ENCODE results near the gene LHFPL4. TPM values are rescaled to one million over a fixed set of nuclear protein-coding genes. Genes with fewer than 3 reads are reported as not detected.
A peak's percentile ranks its signal among the peaks of the same experiment; 100 is the strongest.

The LHFPL4 gene
- total RNA-seq, 1 donor from 2014 or later: not detected

GRCh38 chr3:9455596-9456131 lies 98.0 kb downstream of the LHFPL4 start:
- ChIA-PET POLR2A (no interaction called here), CTCF (interaction anchor here (1.1 kb wide), 1 partner anchor 102 kb away, joined by 3 read pairs; no protein-coding TSS in a partner anchor)
- no peak for ATAC-seq (ENCODE audit: low read depth)
- H3K9me3 Mint-ChIP-seq: no peaks in the 10 kb centered on the region
- intact Hi-C loops (cut with micrococcal nuclease): no loop called here
- peaks cover 61% of the 10 kb centered on the region for H3K36me3 Mint-ChIP-seq (ENCODE audit: low read depth)
- no peak overlapping the region for H3K4me3 Mint-ChIP-seq
- DNase-seq: no peak
- H3K27me3 Mint-ChIP-seq: no peaks in the 10 kb centered on the region
- TF ChIP-seq, protein P1, sequence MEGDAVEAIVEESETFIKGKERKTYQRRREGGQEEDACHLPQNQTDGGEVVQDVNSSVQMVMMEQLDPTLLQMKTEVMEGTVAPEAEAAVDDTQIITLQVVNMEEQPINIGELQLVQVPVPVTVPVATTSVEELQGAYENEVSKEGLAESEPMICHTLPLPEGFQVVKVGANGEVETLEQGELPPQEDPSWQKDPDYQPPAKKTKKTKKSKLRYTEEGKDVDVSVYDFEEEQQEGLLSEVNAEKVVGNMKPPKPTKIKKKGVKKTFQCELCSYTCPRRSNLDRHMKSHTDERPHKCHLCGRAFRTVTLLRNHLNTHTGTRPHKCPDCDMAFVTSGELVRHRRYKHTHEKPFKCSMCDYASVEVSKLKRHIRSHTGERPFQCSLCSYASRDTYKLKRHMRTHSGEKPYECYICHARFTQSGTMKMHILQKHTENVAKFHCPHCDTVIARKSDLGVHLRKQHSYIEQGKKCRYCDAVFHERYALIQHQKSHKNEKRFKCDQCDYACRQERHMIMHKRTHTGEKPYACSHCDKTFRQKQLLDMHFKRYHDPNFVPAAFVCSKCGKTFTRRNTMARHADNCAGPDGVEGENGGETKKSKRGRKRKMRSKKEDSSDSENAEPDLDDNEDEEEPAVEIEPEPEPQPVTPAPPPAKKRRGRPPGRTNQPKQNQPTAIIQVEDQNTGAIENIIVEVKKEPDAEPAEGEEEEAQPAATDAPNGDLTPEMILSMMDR (IDR thresholded peaks at IDR 0.05): no peak
- H3K27ac Mint-ChIP-seq: no peak overlapping the region
- H3K4me1 Mint-ChIP-seq: peaks cover 7% of the 10 kb centered on the region

DNA sequence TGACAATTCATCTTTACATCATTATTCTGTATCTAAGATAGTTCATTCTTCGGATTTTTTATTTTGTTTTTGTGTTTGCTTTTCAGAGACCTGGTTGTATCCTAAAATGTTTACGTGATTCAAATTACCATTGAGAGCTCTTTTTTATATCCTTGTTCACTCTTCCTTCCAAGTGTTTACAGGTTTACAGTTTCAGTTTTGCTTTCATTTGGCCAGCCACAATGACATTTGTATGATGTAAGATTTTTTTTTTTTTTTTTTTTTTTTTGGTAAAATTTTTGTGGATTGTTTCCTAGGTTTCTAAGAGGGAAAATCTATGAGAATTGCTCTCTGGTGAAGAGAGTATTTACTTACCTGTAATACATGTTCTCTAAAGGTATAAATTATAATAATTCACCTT lies 101.2 kb downstream of the LHFPL4 start:
- ChIA-PET CTCF (no interaction called here), POLR2A (interaction anchor here (0.6 to 1.5 kb wide), 3 partner anchors 34 to 90 kb away, joined by 3 to 7 read pairs (median 4); partner anchors contain the start of gene THUMPD3)
- H3K27ac Mint-ChIP-seq: peak overlapping the region; percentile 32
- DNase-seq: no peak
- intact Hi-C loops (cut with micrococcal nuclease): loop anchor here (5.0 kb wide), 1 partner anchor 100 kb away; no protein-coding TSS in a partner anchor
- H3K36me3 Mint-ChIP-seq (ENCODE audit: low read depth): peaks cover 78% of the 10 kb centered on the region
- no peak overlapping the region for H3K4me3 Mint-ChIP-seq
- H3K27me3 Mint-ChIP-seq: no peaks in the 10 kb centered on the region
- H3K9me3 Mint-ChIP-seq: no peaks in the 10 kb centered on the region
- ATAC-seq (ENCODE audit: low read depth): no peak
- H3K4me1 Mint-ChIP-seq: peaks cover 7% of the 10 kb centered on the region
- TF ChIP-seq, protein P1 (IDR thresholded peaks at IDR 0.05): no peak

- no peak for DNase-seq
- Mint-ChIP-seq H3K27ac (no peak overlapping the region), H3K4me3 (no peak overlapping the region), H3K4me1 (peaks cover 7% of the 10 kb centered on the region), H3K36me3 (ENCODE audit: low read depth) (peaks cover 81% of the 10 kb centered on the region), H3K9me3 (no peaks in the 10 kb centered on the region), H3K27me3 (no peaks in the 10 kb centered on the region)
- POLR2A ChIA-PET: interaction anchor here (1.1 to 1.5 kb wide), 2 partner anchors 54 to 88 kb away, joined by 3 to 7 read pairs; partner anchors contain the start of gene THUMPD3
- CTCF ChIA-PET: interaction anchor here (1.0 to 1.1 kb wide), 2 partner anchors 98 to 276 kb away, joined by 3 to 4 read pairs; no protein-coding TSS in a partner anchor
- intact Hi-C loops (cut with micrococcal nuclease): loop anchor here (2.0 to 5.0 kb wide), 2 partner anchors 14 to 99 kb away; no protein-coding TSS in a partner anchor
- no peak for ATAC-seq (ENCODE audit: low read depth)
- TF ChIP-seq, protein P1 (IDR thresholded peaks at IDR 0.05): no peak
These were observed 102.6 kb downstream of the LHFPL4 start for GRCh38 chr3:9450991-9451390.

DNA sequence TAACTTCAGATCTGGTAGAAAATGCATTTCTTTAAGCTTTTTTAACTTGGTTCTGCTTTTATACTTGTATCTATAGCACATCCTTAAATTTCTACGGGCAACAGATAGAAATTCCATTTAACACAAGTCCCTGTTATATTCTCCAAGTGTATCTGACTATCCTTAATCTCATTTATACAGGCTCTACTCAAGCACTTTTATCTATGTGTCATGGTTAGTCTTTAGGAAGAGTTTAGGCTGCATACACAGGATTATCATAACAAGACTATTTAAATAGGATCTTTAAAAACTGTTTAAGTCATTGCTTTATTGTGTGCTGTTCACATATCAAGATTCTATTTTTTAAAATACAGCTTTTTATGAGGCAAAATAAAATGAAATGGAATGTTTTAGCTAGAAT lies 103.5 kb downstream of the LHFPL4 start:
- H3K4me3 Mint-ChIP-seq: no peak overlapping the region
- no peaks in the 10 kb centered on the region for H3K27me3 Mint-ChIP-seq
- intact Hi-C loops (cut with micrococcal nuclease): loop anchor here (2.0 to 5.0 kb wide), 2 partner anchors 13 to 98 kb away; no protein-coding TSS in a partner anchor
- ATAC-seq (ENCODE audit: low read depth): no peak
- no peak for DNase-seq
- CTCF ChIA-PET: no interaction called here
- no peak overlapping the region for H3K27ac Mint-ChIP-seq
- POLR2A ChIA-PET: interaction anchor here (0.7 to 1.1 kb wide), 2 partner anchors 54 to 472 kb away, joined by 3 read pairs; no protein-coding TSS in a partner anchor
- no peaks in the 10 kb centered on the region for H3K9me3 Mint-ChIP-seq
- peaks cover 7% of the 10 kb centered on the region for H3K4me1 Mint-ChIP-seq
- TF ChIP-seq, protein P1 (IDR thresholded peaks at IDR 0.05): no peak
- peaks cover 80% of the 10 kb centered on the region for H3K36me3 Mint-ChIP-seq (ENCODE audit: low read depth)

DNA sequence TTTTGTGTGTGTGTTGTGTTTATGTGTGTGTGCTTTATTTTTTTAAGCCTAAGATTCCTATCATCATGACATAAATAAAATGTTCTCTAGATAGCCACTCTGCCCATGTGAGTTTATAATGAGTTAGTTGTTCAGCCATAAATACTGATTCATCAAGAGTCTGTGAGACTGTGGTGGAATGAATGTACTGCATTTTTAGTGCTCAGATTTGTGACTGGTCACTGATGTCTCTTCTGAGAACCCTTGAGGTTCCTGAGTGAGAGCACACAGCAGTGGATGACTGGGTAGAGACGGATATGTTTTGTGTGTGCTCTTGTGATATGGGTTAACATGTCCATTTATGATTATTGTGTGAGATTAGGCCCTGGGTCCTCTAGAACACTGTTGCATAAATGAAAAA lies 105.0 kb downstream of the LHFPL4 start:
- Mint-ChIP-seq H3K27ac (no peak overlapping the region), H3K27me3 (no peaks in the 10 kb centered on the region), H3K4me3 (no peak overlapping the region), H3K4me1 (peaks cover 7% of the 10 kb centered on the region), H3K9me3 (no peaks in the 10 kb centered on the region), H3K36me3 (ENCODE audit: low read depth) (peaks cover 85% of the 10 kb centered on the region)
- intact Hi-C loops (cut with micrococcal nuclease): no loop called here
- ChIA-PET CTCF (no interaction called here), POLR2A (no interaction called here)
- ATAC-seq (ENCODE audit: low read depth) (no peak), DNase-seq (no peak)
- TF ChIP-seq, protein P1 (IDR thresholded peaks at IDR 0.05): no peak

Other genes with a start within 250 kb of the LHFPL4 start
- 34.3 and 42.0 TPM in 2 replicates for gene THUMPD3, start 190.8 kb downstream of the LHFPL4 start, total RNA-seq
- gene SETD5, start 156.2 kb downstream of the LHFPL4 start, total RNA-seq: 144 and 162 TPM in 2 replicates
- gene MTMR14, start 95.7 kb upstream of the LHFPL4 start, total RNA-seq: 92.0 and 99.2 TPM in 2 replicates
- gene CPNE9, start 150.0 kb upstream of the LHFPL4 start, total RNA-seq: 0.20 TPM in 1 of 2 replicates, not detected in the other
- 33.5 and 35.2 TPM in 2 replicates for gene BRPF1, start 177.9 kb upstream of the LHFPL4 start, total RNA-seq
- gene OGG1, start 196.1 kb upstream of the LHFPL4 start, total RNA-seq: 43.5 and 60.7 TPM in 2 replicates
- gene CAMK1, start 216.1 kb upstream of the LHFPL4 start, total RNA-seq: 0.69 and 1.7 TPM in 2 replicates
- gene TADA3, start 238.7 kb upstream of the LHFPL4 start, total RNA-seq: 43.8 and 44.7 TPM in 2 replicates
- gene ARPC4, start 239.3 kb upstream of the LHFPL4 start, total RNA-seq: 315 and 338 TPM in 2 replicates